Left lung (tissue), 10 donors: ENCODE measurements around the gene PITPNM2. TPM values are rescaled to one million over a fixed set of nuclear protein-coding genes. Genes with fewer than 3 reads are reported as not detected.

ENCODE experiments used
- ATAC-seq: fragments of 200-7000 bp; cut with Tn5 transposase; one replicate; pipeline ENCODE4 v1.9.1; 2020; ENCODE audit warnings: moderate library complexity
- DNase-seq, 4 donors: peaks; one replicate each; pipeline ENCODE4 v3.0.0-alpha.2; 2013 to 2020
- H3K27ac ChIP-seq, 2 donors: fragments of 200-600 bp; sonication (generic) in 1 of 2; one replicate each; pipeline versions ENCODE4 v1.5.0 to v1.8.0; 2020 to 2021
- H3K27me3 ChIP-seq, 2 donors: fragments of 200-600 bp; sonication (generic) in 1 of 2; one replicate each; pipeline versions ENCODE4 v1.5.0 to v1.8.0; 2020 to 2021
- H3K36me3 ChIP-seq, 2 donors: fragments of 200-600 bp; sonication (generic) in 1 of 2; one replicate each; pipeline versions ENCODE4 v1.5.0 to v1.8.0; 2020 to 2021
- H3K4me1 ChIP-seq, 2 donors: fragments of 200-600 bp; one replicate each; pipeline ENCODE4 v1.8.0; 2021
- H3K4me3 ChIP-seq, 2 donors: fragments of 200-600 bp; sonication (generic) in 1 of 2; one replicate each; pipeline versions ENCODE4 v1.5.0 to v1.8.0; 2020 to 2021; ENCODE audit warnings: mild to moderate bottlenecking in 1 of 2
- H3K9me3 ChIP-seq, 2 donors: fragments of 200-600 bp; sonication (generic) in 1 of 2; one replicate each; pipeline versions ENCODE4 v1.5.0 to v1.8.0; 2020 to 2021
- intact Hi-C, 2 donors: fragments of 100-400 bp; cut with DNase I; formaldehyde crosslinking; loops; one replicate each; pipeline versions ENCODE4 v1.11.2 to v1.14.2; 2022
- polyA plus RNA-seq, 6 donors: library from polyadenylated mRNA; unstranded; fragments of 120-200 nt; gene quantifications; one replicate each; pipeline ENCODE4 v1.2.1, GENCODE V29; 2013; ENCODE audit not compliant: insufficient read length in 6 of 6
- total RNA-seq, 2 donors: library from RNA; stranded (reverse); fragmentation: NEBNext Ultra II Directional; extraction: Animal tissue kit (Norgen Biotek cat#: 25700); gene quantifications; one replicate each; pipeline ENCODE4 v1.2.1, GENCODE V29; 2021
- TF ChIP-seq, protein P1 (sequence below), 2 donors: fragments of 200-600 bp; sonication (generic) in 1 of 2; IDR thresholded peaks; one replicate each; pipeline versions ENCODE4 v1.5.0 to v1.8.0; 2021; ENCODE audit warnings: antibody characterized with exemption in 2 of 2
- donor health status: DM: no; HTN: yes; CAD: no.
- donor health status: DM: no; HTN: no; CAD: no.

PITPNM2 gene
- total and polyA plus RNA-seq, 8 donors = 11.3 to 30.8 (median 14.5) TPM

DNA sequence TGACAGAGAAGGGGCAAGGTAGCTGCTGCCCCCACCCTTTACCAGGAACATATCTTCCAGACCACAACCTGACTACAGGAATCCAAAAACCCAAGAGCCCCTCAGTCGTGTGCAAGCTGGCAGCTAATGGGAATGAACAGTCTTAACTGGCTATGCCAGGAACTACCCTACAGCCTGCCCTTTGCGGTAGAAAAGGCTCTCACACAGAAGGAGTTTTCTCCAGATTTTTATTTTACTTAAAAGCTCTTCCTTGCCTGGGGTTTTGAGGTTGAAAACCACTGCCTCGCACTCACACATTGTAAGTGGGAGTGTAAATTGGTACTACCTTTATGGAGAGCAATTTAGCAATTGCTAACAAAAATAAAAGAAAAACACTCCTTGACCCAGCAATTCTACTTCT is 28.3 kb downstream of the PITPNM2 start:
- no peaks in the 10 kb centered on the region for H3K9me3 ChIP-seq
- H3K4me3 ChIP-seq = no peak overlapping the region
- H3K4me1 ChIP-seq = peaks cover 0 to 7% of the 10 kb centered on the region in 2 donors
- TF ChIP-seq, protein P1, sequence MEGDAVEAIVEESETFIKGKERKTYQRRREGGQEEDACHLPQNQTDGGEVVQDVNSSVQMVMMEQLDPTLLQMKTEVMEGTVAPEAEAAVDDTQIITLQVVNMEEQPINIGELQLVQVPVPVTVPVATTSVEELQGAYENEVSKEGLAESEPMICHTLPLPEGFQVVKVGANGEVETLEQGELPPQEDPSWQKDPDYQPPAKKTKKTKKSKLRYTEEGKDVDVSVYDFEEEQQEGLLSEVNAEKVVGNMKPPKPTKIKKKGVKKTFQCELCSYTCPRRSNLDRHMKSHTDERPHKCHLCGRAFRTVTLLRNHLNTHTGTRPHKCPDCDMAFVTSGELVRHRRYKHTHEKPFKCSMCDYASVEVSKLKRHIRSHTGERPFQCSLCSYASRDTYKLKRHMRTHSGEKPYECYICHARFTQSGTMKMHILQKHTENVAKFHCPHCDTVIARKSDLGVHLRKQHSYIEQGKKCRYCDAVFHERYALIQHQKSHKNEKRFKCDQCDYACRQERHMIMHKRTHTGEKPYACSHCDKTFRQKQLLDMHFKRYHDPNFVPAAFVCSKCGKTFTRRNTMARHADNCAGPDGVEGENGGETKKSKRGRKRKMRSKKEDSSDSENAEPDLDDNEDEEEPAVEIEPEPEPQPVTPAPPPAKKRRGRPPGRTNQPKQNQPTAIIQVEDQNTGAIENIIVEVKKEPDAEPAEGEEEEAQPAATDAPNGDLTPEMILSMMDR (IDR thresholded peaks at IDR 0.05) = no peak
- ATAC-seq (no peak), DNase-seq (no peak)
- peak overlapping the region in 1 of 2 donors; percentile 0 for H3K27ac ChIP-seq
- intact Hi-C loops = no loop called here
- H3K27me3 ChIP-seq = no peaks in the 10 kb centered on the region
- no peaks in the 10 kb centered on the region for H3K36me3 ChIP-seq

DNA sequence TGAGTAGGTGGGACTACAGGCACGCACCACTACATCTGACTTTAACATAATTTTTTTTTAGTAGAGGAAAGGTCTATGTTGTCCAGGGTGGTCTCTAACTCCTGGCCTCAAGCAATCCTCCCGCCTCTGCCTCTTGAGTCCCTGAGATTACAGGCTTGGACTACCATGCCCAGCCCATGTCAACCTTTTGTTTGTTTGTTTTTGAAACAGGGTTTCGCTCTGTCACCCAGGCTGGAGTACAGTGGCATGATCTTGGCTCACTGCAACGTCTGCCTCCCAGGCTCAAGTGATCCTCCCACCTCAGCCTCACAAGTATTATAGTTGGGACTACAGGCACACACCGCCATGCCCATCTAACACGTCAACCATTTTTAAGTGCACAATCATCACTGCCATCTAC is 29.2 kb downstream of the PITPNM2 start:
- no peaks in the 10 kb centered on the region for H3K27me3 ChIP-seq
- no peak for ATAC-seq
- no peaks in the 10 kb centered on the region for H3K36me3 ChIP-seq
- no peak overlapping the region for H3K4me3 ChIP-seq
- intact Hi-C loops = no loop called here
- H3K4me1 ChIP-seq = peaks cover 0 to 7% of the 10 kb centered on the region in 2 donors
- TF ChIP-seq, protein P1 (IDR thresholded peaks at IDR 0.05) = no peak
- H3K27ac ChIP-seq = no peak overlapping the region
- H3K9me3 ChIP-seq = no peaks in the 10 kb centered on the region
- DNase-seq = no peak

DNA sequence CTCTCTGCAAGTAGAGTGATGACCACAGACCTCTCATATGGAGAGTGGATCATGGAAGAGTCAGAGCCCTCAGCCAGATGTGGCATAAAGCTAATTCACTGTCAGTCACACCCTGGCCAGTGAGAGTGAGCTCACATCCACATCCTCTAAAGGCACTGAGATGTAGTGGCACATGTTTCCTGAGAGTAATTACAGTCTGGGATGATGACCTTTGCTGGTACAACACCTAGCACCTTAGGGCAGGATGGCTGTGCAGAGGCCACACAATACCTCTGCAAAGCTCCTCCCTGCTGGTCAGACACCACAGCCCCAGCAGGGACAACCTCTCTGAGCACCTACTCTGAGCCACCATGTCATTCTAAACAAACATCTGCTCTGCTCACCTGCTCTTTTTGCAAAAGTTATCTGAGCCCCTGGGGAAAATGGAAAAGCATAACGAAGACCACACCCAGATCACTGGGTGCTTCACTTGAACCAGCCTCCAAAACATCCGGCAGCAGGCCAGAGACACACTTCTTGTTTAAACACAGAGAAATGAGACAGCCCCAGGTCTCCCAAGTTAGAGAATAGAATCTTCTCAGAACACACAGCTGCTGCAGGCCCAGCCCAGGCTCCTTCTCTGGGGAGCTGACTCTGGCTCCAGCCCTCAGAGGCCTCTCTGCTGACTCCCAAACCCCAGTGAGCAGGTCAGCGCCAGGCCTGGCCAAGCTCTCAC is 30.3 kb downstream of the PITPNM2 start:
- TF ChIP-seq, protein P1 (IDR thresholded peaks at IDR 0.05) = no peak
- no peaks in the 10 kb centered on the region for H3K36me3 ChIP-seq
- intact Hi-C loops = no loop called here
- ATAC-seq (no peak), DNase-seq (no peak)
- H3K4me1 ChIP-seq = peaks cover 4 to 14% of the 10 kb centered on the region in 2 donors
- no peaks in the 10 kb centered on the region for H3K9me3 ChIP-seq
- no peak overlapping the region for H3K27ac ChIP-seq
- no peaks in the 10 kb centered on the region for H3K27me3 ChIP-seq
- H3K4me3 ChIP-seq = no peak overlapping the region

DNA sequence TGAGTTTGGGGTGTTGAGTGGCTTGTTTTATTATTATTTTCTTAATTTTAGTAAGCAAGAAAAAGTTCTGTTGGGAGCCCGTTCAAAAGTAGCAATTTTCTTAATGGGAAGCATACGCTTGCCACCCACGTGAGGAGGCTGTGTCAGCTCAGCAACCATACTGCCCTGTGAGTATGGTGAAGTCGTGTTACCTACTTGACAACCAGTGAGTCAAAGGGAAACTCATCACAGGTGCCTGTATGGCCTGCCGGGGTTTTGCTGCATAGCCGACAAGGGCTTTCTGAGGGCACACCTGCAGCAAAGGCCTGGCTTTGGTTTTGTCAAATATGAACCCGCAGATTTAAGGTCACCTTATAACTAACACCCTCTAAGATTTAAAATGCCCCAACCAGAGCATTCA is 31.1 kb downstream of the PITPNM2 start:
- TF ChIP-seq, protein P1 (IDR thresholded peaks at IDR 0.05) = no peak
- no peak overlapping the region for H3K4me3 ChIP-seq
- H3K27me3 ChIP-seq = no peaks in the 10 kb centered on the region
- H3K36me3 ChIP-seq = no peaks in the 10 kb centered on the region
- ATAC-seq (no peak), DNase-seq (no peak)
- H3K4me1 ChIP-seq = peaks cover 5 to 22% of the 10 kb centered on the region in 2 donors
- H3K9me3 ChIP-seq = no peaks in the 10 kb centered on the region
- H3K27ac ChIP-seq = no peak overlapping the region
- intact Hi-C loops = no loop called here

DNA sequence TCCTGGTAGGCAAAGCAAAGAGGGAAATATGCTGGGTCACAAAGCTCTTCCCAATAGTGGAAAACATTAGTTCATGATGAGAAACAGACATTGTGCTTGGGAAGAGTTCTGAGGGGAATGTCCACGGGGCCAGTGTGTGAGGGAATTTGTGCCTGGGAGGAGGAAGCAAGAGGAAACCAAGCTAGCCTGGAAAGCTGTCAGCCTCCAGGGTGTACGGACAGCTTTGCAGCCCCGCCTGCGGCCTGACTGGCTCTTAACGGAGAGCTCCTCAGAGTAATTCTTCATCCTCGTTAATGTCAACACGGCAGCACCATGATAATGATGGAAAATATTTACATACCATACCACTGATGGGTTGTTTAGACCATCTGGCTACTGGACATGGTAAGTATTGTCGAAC is 32.4 kb downstream of the PITPNM2 start:
- Histone ChIP-seq H3K27ac (no peak overlapping the region), H3K36me3 (no peaks in the 10 kb centered on the region), H3K9me3 (no peaks in the 10 kb centered on the region), H3K27me3 (no peaks in the 10 kb centered on the region), H3K4me3 (no peak overlapping the region), H3K4me1 (peaks cover 5 to 35% of the 10 kb centered on the region in 2 donors)
- ATAC-seq = no peak
- DNase-seq = no peak
- intact Hi-C loops = no loop called here
- TF ChIP-seq, protein P1 (IDR thresholded peaks at IDR 0.05) = no peak
